Type B pancreatic cell (in vitro differentiated cells): Measurements from ENCODE around the gene RACGAP1. TPM values are rescaled to one million over a fixed set of nuclear protein-coding genes. Genes with fewer than 3 reads are reported as not detected.

Experiments used
- DNase-seq: peaks from one replicate; pipeline ENCODE4 v3.0.0; 2021; ENCODE audit warnings: mixed read lengths; ENCODE audit not compliant: unreplicated experiment; ENCODE audit errors: extremely low spot score
- H3K27ac Mint-ChIP-seq: 2 replicates; pipeline ENCODE4 v1.8.0; 2021; ENCODE audit warnings: mild to moderate bottlenecking, mixed read lengths
- H3K27me3 Mint-ChIP-seq: 2 replicates; pipeline ENCODE4 v1.8.0; 2021; ENCODE audit warnings: mixed read lengths
- H3K36me3 Mint-ChIP-seq: 2 replicates; pipeline ENCODE4 v1.8.0; 2021; ENCODE audit warnings: mixed read lengths
- H3K4me1 Mint-ChIP-seq: one replicate; pipeline ENCODE4 v1.8.0; 2021; ENCODE audit warnings: mixed read lengths; ENCODE audit not compliant: unreplicated experiment
- H3K4me3 Mint-ChIP-seq: 2 replicates; pipeline ENCODE4 v1.8.0; 2021; ENCODE audit warnings: mild to moderate bottlenecking, mixed read lengths
- H3K9me3 Mint-ChIP-seq: 2 replicates; pipeline ENCODE4 v1.8.0; 2021; ENCODE audit warnings: mixed read lengths
- CTCF ChIP-seq: fragments of 200-600 bp; sonication (generic); conservative IDR thresholded peaks from 2 replicates; pipeline ENCODE4 v1.5.0; 2021; ENCODE audit warnings: antibody characterized with exemption, mild to moderate bottlenecking
- total RNA-seq: library from RNA; stranded (reverse); gene quantifications from 2 replicates; pipeline ENCODE4 v1.2.1, GENCODE V29; 2021; ENCODE audit warnings: low replicate concordance

RACGAP1 gene
- total RNA-seq, 1 donor from 2014 or later, result 70.6 TPM

GRCh38 chr12:49956663-49957569 lies 68.4 kb downstream of the RACGAP1 start:
- H3K27ac Mint-ChIP-seq, result no peak overlapping the region
- peaks cover 55% of the 10 kb centered on the region for H3K27me3 Mint-ChIP-seq
- H3K4me1 Mint-ChIP-seq, result peaks cover 9% of the 10 kb centered on the region
- TF ChIP-seq CTCF, result no peak
- no peak for DNase-seq
- H3K36me3 Mint-ChIP-seq, result peaks cover 4% of the 10 kb centered on the region
- no peak overlapping the region for H3K4me3 Mint-ChIP-seq
- H3K9me3 Mint-ChIP-seq, result no peaks in the 10 kb centered on the region

GRCh38 chr12:49955899-49956662 lies 69.2 kb downstream of the RACGAP1 start:
- Mint-ChIP-seq H3K27ac (no peak overlapping the region), H3K4me1 (peaks cover 9% of the 10 kb centered on the region), H3K4me3 (no peak overlapping the region), H3K36me3 (peaks cover 4% of the 10 kb centered on the region), H3K9me3 (no peaks in the 10 kb centered on the region), H3K27me3 (peaks cover 55% of the 10 kb centered on the region)
- no peak for DNase-seq
- TF ChIP-seq CTCF, result no peak

GRCh38 chr12:49954863-49955830 lies 70.1 kb downstream of the RACGAP1 start:
- Mint-ChIP-seq H3K4me3 (no peak overlapping the region), H3K36me3 (no peaks in the 10 kb centered on the region), H3K4me1 (peaks cover 5% of the 10 kb centered on the region), H3K27ac (no peak overlapping the region), H3K9me3 (no peaks in the 10 kb centered on the region), H3K27me3 (peaks cover 47% of the 10 kb centered on the region)
- TF ChIP-seq CTCF, result no peak
- no peak for DNase-seq

GRCh38 chr12:49953961-49954846 lies 71.1 kb downstream of the RACGAP1 start:
- DNase-seq, result no peak
- H3K27me3 Mint-ChIP-seq, result peaks cover 37% of the 10 kb centered on the region
- TF ChIP-seq CTCF, result no peak
- no peak overlapping the region for H3K4me3 Mint-ChIP-seq
- H3K27ac Mint-ChIP-seq, result no peak overlapping the region
- H3K9me3 Mint-ChIP-seq, result no peaks in the 10 kb centered on the region
- peaks cover 8% of the 10 kb centered on the region for H3K4me1 Mint-ChIP-seq
- H3K36me3 Mint-ChIP-seq, result no peaks in the 10 kb centered on the region
